ENCODE measurements around the gene ARMCX4. TPM values are rescaled to one million over a fixed set of nuclear protein-coding genes. Genes with fewer than 3 reads are reported as not detected.

The ARMCX4 gene
- total and polyA plus RNA-seq, 2 of the 8 experiments (the other 6 are each of a cell fraction or from before 2014, with no cell fraction given): 3.7 to 14.5 TPM

- Histone ChIP-seq H3K36me3 (ENCODE audit: control insufficient read depth in 2 of 4, insufficient read depth in 4 of 4, low read length in 3 of 4) (peaks cover 0 to 9% (median 2%) of the 10 kb centered on the region in 4 experiments; a peak in 2 of 8 replicates), H3K9ac (replicated peaks in 1 of 4; ENCODE audit: extremely low read depth in 1 of 4, low read depth in 3 of 4, low read length in 3 of 4) (no peak overlapping the region), H4K91ac (replicated peaks; ENCODE audit: insufficient read length, low read length) (no peak overlapping the region), H4K8ac (ENCODE audit: extremely low read depth, insufficient read depth, low read length) (no peak overlapping the region), H3K79me1 (ENCODE audit: low read depth, low read length) (no peaks in the 10 kb centered on the region), H2BK5ac (ENCODE audit: low read depth, low read length) (no peak overlapping the region), H4K5ac (ENCODE audit: insufficient read length, low read depth, low read length) (no peak overlapping the region), H3K4ac (replicated peaks; ENCODE audit: insufficient read length, low read depth, low read length) (no peak overlapping the region), H3K4me1 (replicated peaks in 1 of 4; ENCODE audit: control insufficient read depth in 3 of 4, insufficient read depth in 4 of 4, low read length in 3 of 4) (peaks cover 0 to 3% (median 0%) of the 10 kb centered on the region in 4 experiments; a peak in 2 of 7 replicates), H3K18ac (ENCODE audit: extremely low read depth, low read length) (0 out of 2 replicates have a peak overlapping the region, but pooled peaks have one; percentile 24), H3K56ac (replicated peaks; ENCODE audit: insufficient read length, low read depth, low read length) (no peak overlapping the region), H3K27ac (ENCODE audit: low read depth, low read length) (no peak overlapping the region), H4K20me1 (replicated peaks in 1 of 2; ENCODE audit: control insufficient read depth in 1 of 2, insufficient read depth in 2 of 2, low read length in 2 of 2) (no peaks in the 10 kb centered on the region), H2BK12ac (ENCODE audit: low read depth, low read length) (no peak overlapping the region), H3K14ac (ENCODE audit: insufficient read length) (no peak overlapping the region), H3K27me3 (replicated peaks in 1 of 4; ENCODE audit: control insufficient read depth in 3 of 4, extremely low read depth in 1 of 4, insufficient read depth in 3 of 4, low read length in 3 of 4) (no peaks in the 10 kb centered on the region), H2BK20ac (ENCODE audit: low read length) (no peak overlapping the region), H3K4me3 (ENCODE audit: extremely low read depth in 1 of 4, insufficient read depth in 2 of 4, low read depth in 3 of 4, low read length in 4 of 4) (no peak overlapping the region; a peak in 1 of 8 replicates), H3K23me2 (ENCODE audit: low read depth, low read length) (peaks cover 3% of the 10 kb centered on the region; the same call in 1 of the 2 replicates), H2BK15ac (ENCODE audit: low read length) (no peak overlapping the region), H3K23ac (ENCODE audit: insufficient read length) (no peak overlapping the region), H3K4me2 (ENCODE audit: insufficient read depth in 1 of 2, low read depth in 2 of 2, low read length in 2 of 2) (no peak overlapping the region; a peak in 2 of 4 replicates), H2BK120ac (replicated peaks; ENCODE audit: low read depth, low read length) (no peak overlapping the region), H3K79me2 (ENCODE audit: control insufficient read depth in 1 of 2, insufficient read depth in 2 of 2, low read length in 2 of 2) (no peaks in the 10 kb centered on the region), H2AK5ac (ENCODE audit: low read depth, low read length) (no peak overlapping the region), H3K9me3 (ENCODE audit: insufficient read depth in 2 of 2, low read depth in 1 of 2, low read length in 1 of 2) (no peaks in the 10 kb centered on the region), H2AFZ (ENCODE audit: low read length) (no peak overlapping the region)
- TF ChIP-seq CEBPB (IDR thresholded peaks at IDR 0.05; ENCODE audit: low read depth, low read length) (no peak), JUN (IDR thresholded peaks at IDR 0.05; ENCODE audit: low read depth, low read length) (no peak), EZH2 (IDR thresholded peaks at IDR 0.05; ENCODE audit: low read depth, low read length, severe bottlenecking) (no peak)
- no peak for DNase-seq (ENCODE audit: low read depth in 1 of 2, low spot score in 2 of 2)
- POLR2A ChIA-PET (ENCODE audit: partially characterized antibody): interaction anchor here (1.7 to 1.9 kb wide), 2 partner anchors 10 to 12 kb away, joined by 5 read pairs; no protein-coding TSS in a partner anchor
- FAIRE-seq: peak; percentile 69
- 88% methylated on average over 6 of the region's 6 CpGs; no CpG with 5 or more reads in 1 of the 2 experiments for WGBS, 2 experiments (ENCODE audit: extremely low coverage in 1 of 2, insufficient coverage in 1 of 2, insufficient read length in 1 of 2, insufficient replicate concordance in 2 of 2, low coverage in 1 of 2, low lambda C conversion rate in 2 of 2, missing lambda C conversion rate in 1 of 2)
- CTCF ChIA-PET (ENCODE audit: partially characterized antibody): interaction anchor here (1.1 kb wide), 1 partner anchor 69 kb away, joined by 3 read pairs; no protein-coding TSS in a partner anchor
Observed at GRCh38 chrX:101484135-101484534, 1.1 kb upstream of the ARMCX4 start.

Measured in H1 (cell line).